H9 (cell line): ENCODE results near the gene RNF149. TPM values are rescaled to one million over a fixed set of nuclear protein-coding genes. Genes with fewer than 3 reads are reported as not detected.

Experiments used
- DNase-seq: peaks from one replicate; pipeline ENCODE4 v3.0.0-alpha.2; 2017
- H2AFZ ChIP-seq: one replicate; pipeline ENCODE4 v1.6.1; 2013; ENCODE audit warnings: mild to moderate bottlenecking, low read length, control low read depth, moderate library complexity
- H2AK5ac ChIP-seq: 2 replicates; pipeline ENCODE4 v1.6.1; 2013; ENCODE audit warnings: low read length, control low read depth, mixed read lengths; ENCODE audit not compliant: insufficient read length
- H2BK120ac ChIP-seq: one replicate; pipeline ENCODE4 v1.6.1; 2013; ENCODE audit warnings: low read depth, mild to moderate bottlenecking, low read length, control low read depth, inconsistent platforms; ENCODE audit not compliant: poor library complexity, severe bottlenecking
- H2BK12ac ChIP-seq: 2 replicates; pipeline ENCODE4 v1.6.1; 2013; ENCODE audit warnings: low read length, control low read depth, mixed read lengths, low read depth; ENCODE audit not compliant: insufficient read length
- H2BK15ac ChIP-seq: 2 replicates; pipeline ENCODE4 v1.6.1; 2013; ENCODE audit warnings: low read depth, low read length, control low read depth
- H2BK20ac ChIP-seq: one replicate; pipeline ENCODE4 v1.6.1; 2013; ENCODE audit warnings: low read depth, mild to moderate bottlenecking, low read length, control low read depth, inconsistent platforms; ENCODE audit not compliant: poor library complexity, severe bottlenecking
- H2BK5ac ChIP-seq: 2 replicates; pipeline ENCODE4 v1.6.1; 2013; ENCODE audit warnings: low read length, control low read depth, mixed read lengths; ENCODE audit not compliant: insufficient read length
- H3K14ac ChIP-seq: 2 replicates; pipeline ENCODE4 v1.6.1; 2013; ENCODE audit warnings: low read length, control low read depth; ENCODE audit not compliant: insufficient read depth
- H3K18ac ChIP-seq: 2 replicates; pipeline ENCODE4 v1.6.1; 2013; ENCODE audit warnings: low read depth, mild to moderate bottlenecking, mixed read lengths, low read length, control low read depth; ENCODE audit not compliant: insufficient read length
- H3K23ac ChIP-seq: 2 replicates; pipeline ENCODE4 v1.6.1; 2013; ENCODE audit warnings: low read length, control low read depth, mixed read lengths, low read depth; ENCODE audit not compliant: insufficient read length
- H3K23me2 ChIP-seq: 2 replicates; pipeline ENCODE4 v1.6.1; 2013; ENCODE audit warnings: low read depth, mild to moderate bottlenecking, mixed read lengths, low read length, control low read depth; ENCODE audit not compliant: insufficient read length, poor library complexity, severe bottlenecking
- H3K27ac ChIP-seq: 2 replicates; pipeline ENCODE4 v1.5.1; 2013; ENCODE audit warnings: low read length, control low read depth, mixed read lengths, low read depth; ENCODE audit not compliant: insufficient read length
- H3K27me3 ChIP-seq: 2 replicates; pipeline ENCODE4 v1.6.1; 2013; ENCODE audit warnings: low read length, control low read depth, inconsistent platforms; ENCODE audit not compliant: insufficient read depth
- H3K4ac ChIP-seq: 2 replicates; pipeline ENCODE4 v1.6.1; 2013; ENCODE audit warnings: low read depth, mild to moderate bottlenecking, control low read depth, inconsistent platforms, low read length, moderate library complexity
- H3K4me1 ChIP-seq: 2 replicates; pipeline ENCODE4 v1.6.1; 2013; ENCODE audit warnings: low read length, control low read depth, inconsistent platforms; ENCODE audit not compliant: insufficient read depth
- H3K4me2 ChIP-seq: 2 replicates; pipeline ENCODE4 v1.6.1; 2013; ENCODE audit warnings: low read length, control low read depth, mixed read lengths; ENCODE audit not compliant: insufficient read length, insufficient read depth
- H3K56ac ChIP-seq: 2 replicates; pipeline ENCODE4 v1.6.1; 2013; ENCODE audit warnings: low read depth, mild to moderate bottlenecking, mixed read lengths, low read length, control low read depth; ENCODE audit not compliant: insufficient read length
- H3K79me1 ChIP-seq: 2 replicates; pipeline ENCODE4 v1.6.1; 2013; ENCODE audit warnings: low read depth, mild to moderate bottlenecking, moderate library complexity, low read length, control low read depth, inconsistent platforms; ENCODE audit not compliant: insufficient read depth, poor library complexity, severe bottlenecking
- H3K79me2 ChIP-seq: 2 replicates; pipeline ENCODE4 v1.6.1; 2013; ENCODE audit warnings: low read length, control low read depth, inconsistent platforms; ENCODE audit not compliant: insufficient read depth
- H3K9ac ChIP-seq: 2 replicates; pipeline ENCODE4 v1.6.1; 2013; ENCODE audit warnings: low read length, control low read depth, mixed read lengths; ENCODE audit not compliant: insufficient read length; ENCODE audit errors: extremely low read depth
- H3K9me3 ChIP-seq: one replicate; pipeline ENCODE4 v1.6.1; 2013; ENCODE audit warnings: low read depth, low read length, inconsistent platforms; ENCODE audit not compliant: control insufficient read depth
- H3T11ph ChIP-seq: one replicate; pipeline ENCODE4 v1.6.1; 2013; ENCODE audit warnings: mild to moderate bottlenecking, low read length, control low read depth, inconsistent platforms
- H4K20me1 ChIP-seq: one replicate; pipeline ENCODE4 v1.6.1; 2013; ENCODE audit not compliant: control insufficient read depth, insufficient read length, insufficient read depth
- H4K5ac ChIP-seq: 2 replicates; pipeline ENCODE4 v1.6.1; 2013; ENCODE audit warnings: low read depth, mild to moderate bottlenecking, mixed read lengths, low read length, control low read depth; ENCODE audit not compliant: insufficient read length
- H4K8ac ChIP-seq: replicated peaks from 2 replicates; pipeline ENCODE4 v1.6.1; 2013; ENCODE audit warnings: low read length, control low read depth, mixed read lengths, low read depth; ENCODE audit not compliant: insufficient read length
- H4K91ac ChIP-seq: 2 replicates; pipeline ENCODE4 v1.6.1; 2013; ENCODE audit warnings: low read depth, mild to moderate bottlenecking, moderate library complexity, mixed read lengths, low read length, control low read depth; ENCODE audit not compliant: insufficient read length
- H3K27ac Mint-ChIP-seq, 3 experiments: 2 replicates in 2 of 3; 3 replicates in 1 of 3; pipeline ENCODE4 v1.8.0; 2020 to 2021; ENCODE audit warnings: mixed read lengths in 3 of 3, mild to moderate bottlenecking in 1 of 3, moderate library complexity in 1 of 3
- H3K27me3 Mint-ChIP-seq: 2 replicates; pipeline ENCODE4 v1.8.0; 2021; ENCODE audit warnings: low read depth, mild to moderate bottlenecking, moderate library complexity, mixed read lengths
- H3K36me3 Mint-ChIP-seq, 3 experiments: 2 replicates in 2 of 3; 3 replicates in 1 of 3; pipeline ENCODE4 v1.8.0; 2020 to 2021; ENCODE audit warnings: low read depth in 3 of 3, mixed read lengths in 3 of 3; ENCODE audit not compliant: insufficient read depth in 1 of 3
- H3K4me1 Mint-ChIP-seq, 2 experiments: 2 replicates each; pipeline ENCODE4 v1.8.0; 2020; ENCODE audit warnings: mixed read lengths in 2 of 2
- H3K4me3 Mint-ChIP-seq, 2 experiments: 2 replicates in 1 of 2; 3 replicates in 1 of 2; pipeline ENCODE4 v1.8.0; 2020 to 2021; ENCODE audit warnings: mild to moderate bottlenecking in 2 of 2, mixed read lengths in 2 of 2, moderate library complexity in 1 of 2
- H3K9me3 Mint-ChIP-seq, 2 experiments: 2 replicates in 1 of 2; 3 replicates in 1 of 2; pipeline ENCODE4 v1.8.0; 2020; ENCODE audit warnings: mild to moderate bottlenecking in 2 of 2, mixed read lengths in 2 of 2, moderate library complexity in 1 of 2
- CTCF ChIP-seq: fragments of 200-600 bp; sonication (generic); conservative IDR thresholded peaks from 3 replicates; pipeline ENCODE4 v1.8.0; 2021; ENCODE audit warnings: antibody characterized with exemption, mild to moderate bottlenecking
- WGBS: extraction: QIAGEN DNeasy Blood & Tissue Kit; methylation state at CpG from one replicate; pipeline ENCODE4 v1.1.7; 2013; ENCODE audit warnings: missing lambda C conversion rate, low lambda C conversion rate, mixed read lengths; ENCODE audit not compliant: insufficient read length; ENCODE audit errors: extremely low coverage; 5-methylcytosine and 5-hydroxymethylcytosine counted together
- long read RNA-seq: library from polyadenylated mRNA; unstranded; transcript quantifications from one replicate; pipeline ENCODE4 v2.0.0, GENCODE V29; 2020
- total RNA-seq: library from RNA; stranded (reverse); gene quantifications from 2 replicates; pipeline ENCODE4 v1.2.1, GENCODE V29; 2021

RNF149 gene
- 17.4 and 18.0 TPM in 2 replicates for total RNA-seq
- long read RNA-seq, transcript RNF149-201 (7 exons, 2,458 nt): major isoform, 113 of 138 reads
- long read RNA-seq, partial matches to known transcripts: 11 of 138 reads
- long read RNA-seq, other reads (novel, unspliced or antisense): 14 of 138 reads

GRCh38 chr2:101308432-101309210 is at the start of gene RNF149:
TSS of gene RNF149 (minus strand) at chr2:101308701. CDS start at chr2:101308588, 113 bp downstream.
- Histone ChIP-seq H3K23me2 (peaks cover 17% of the 10 kb centered on the region), H3K14ac (peak within 1 kb of the TSS; percentile 81), H3K4me1 (peaks cover 7% of the 10 kb centered on the region; the same call in 1 of the 2 replicates), H4K5ac (peak within 1 kb of the TSS; percentile 39), H3T11ph (no peak within 1 kb of the TSS), H3K4ac (no peak within 1 kb of the TSS), H2AFZ (peak within 1 kb of the TSS; percentile 33), H3K9me3 (no peaks in the 10 kb centered on the region), H2AK5ac (no peak within 1 kb of the TSS), H2BK15ac (no peak within 1 kb of the TSS), H3K18ac (peak within 1 kb of the TSS; percentile 63), H2BK120ac (no peak within 1 kb of the TSS), H4K91ac (no peak within 1 kb of the TSS), H3K9ac (peak within 1 kb of the TSS; percentile 74), H3K27me3 (no peaks in the 10 kb centered on the region), H3K79me1 (peaks cover 11% of the 10 kb centered on the region), H2BK5ac (no peak within 1 kb of the TSS), H4K20me1 (no peaks in the 10 kb centered on the region), H2BK12ac (no peak within 1 kb of the TSS), H3K79me2 (peaks cover 24% of the 10 kb centered on the region), H3K27ac (no peak within 1 kb of the TSS), H4K8ac (no peak within 1 kb of the TSS), H2BK20ac (no peak within 1 kb of the TSS), H3K4me2 (peak within 1 kb of the TSS; percentile 94), H3K23ac (no peak within 1 kb of the TSS), H3K56ac (no peak within 1 kb of the TSS)
- no CpG with 5 or more reads among the region's 76 CpGs for WGBS
- no peaks in the 10 kb centered on the region for H3K9me3 Mint-ChIP-seq
- H3K27ac Mint-ChIP-seq: peak within 1 kb of the TSS in 2 of 3 experiments; percentile 52 to 73; a peak in 2 of 7 replicates
- H3K4me1 Mint-ChIP-seq: peaks cover 33 to 34% of the 10 kb centered on the region in 2 experiments
- TF ChIP-seq CTCF: no peak
- H3K4me3 Mint-ChIP-seq: peak within 1 kb of the TSS; percentile 82 to 92
- peaks cover 7% of the 10 kb centered on the region; the same call in 1 of the 2 replicates for H3K27me3 Mint-ChIP-seq
- H3K36me3 Mint-ChIP-seq: peaks cover 0 to 5% (median 3%) of the 10 kb centered on the region in 3 experiments; a peak in 3 of 7 replicates
- DNase-seq: peak; percentile 84
